Measurements from ENCODE around the gene MYOZ2.

The MYOZ2 gene

DNA sequence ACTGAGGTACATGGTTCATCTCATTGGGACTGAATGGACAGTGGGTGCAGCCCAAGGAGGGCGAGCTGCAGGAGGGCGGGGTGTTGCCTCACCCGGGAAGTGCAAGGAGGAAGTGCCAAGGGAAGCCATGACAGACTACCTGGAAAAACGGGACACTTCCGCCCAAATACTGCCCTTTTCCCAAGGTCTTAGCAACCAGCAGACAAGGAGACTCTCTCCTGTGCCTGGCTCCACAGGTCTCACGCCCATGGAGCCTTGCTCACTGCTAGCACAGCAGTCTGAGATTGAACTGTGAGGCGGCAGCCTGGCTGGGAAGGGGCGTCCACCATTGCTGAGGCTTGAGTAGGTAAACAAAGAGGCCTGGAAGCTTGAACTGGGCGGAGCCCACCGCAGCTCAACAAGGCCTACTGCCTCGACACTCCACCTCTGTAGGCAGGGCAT is 62.2 kb downstream of the MYOZ2 start:
- no peak for DNase-seq (ENCODE audit: low spot score)

DNA sequence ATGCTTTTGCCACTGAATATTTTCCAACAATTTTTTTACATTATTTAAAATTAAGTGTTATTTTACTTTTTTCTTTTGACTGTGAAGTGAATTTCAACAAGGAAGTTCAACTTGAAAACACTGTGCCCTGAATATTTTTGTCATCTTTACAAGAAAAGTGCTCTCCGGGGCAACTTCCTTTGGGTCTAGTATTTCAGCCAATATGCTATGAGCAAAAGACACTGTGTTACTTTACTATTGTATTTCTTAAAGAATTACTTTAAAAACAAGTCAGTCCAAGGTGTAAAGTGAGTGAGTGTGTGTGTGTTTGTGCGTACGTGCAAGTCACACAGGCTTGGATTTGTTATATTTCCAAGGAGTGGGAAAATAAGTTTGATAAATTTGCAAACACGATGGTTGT is 69.3 kb downstream of the MYOZ2 start:
- no peak for DNase-seq (ENCODE audit: low spot score)

DNA sequence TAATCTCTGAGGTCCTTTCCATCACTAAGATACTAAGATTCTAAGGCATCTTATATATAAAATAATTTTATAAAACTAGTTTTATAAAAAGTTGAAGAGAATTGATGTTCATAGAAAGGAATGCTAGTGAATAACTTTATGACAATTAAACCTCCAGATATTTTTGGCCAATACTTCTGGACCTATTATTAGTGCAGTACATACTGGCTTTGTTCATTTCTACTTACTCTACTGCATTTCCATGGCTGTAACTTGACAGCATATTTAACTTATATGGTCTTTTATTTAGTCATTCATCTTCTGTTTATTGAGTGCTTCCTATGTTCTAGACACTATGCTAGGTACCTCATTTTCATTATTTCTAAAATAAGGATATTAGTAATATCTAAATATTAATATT is 70.1 kb downstream of the MYOZ2 start:
- DNase-seq (ENCODE audit: low spot score), result no peak

DNA sequence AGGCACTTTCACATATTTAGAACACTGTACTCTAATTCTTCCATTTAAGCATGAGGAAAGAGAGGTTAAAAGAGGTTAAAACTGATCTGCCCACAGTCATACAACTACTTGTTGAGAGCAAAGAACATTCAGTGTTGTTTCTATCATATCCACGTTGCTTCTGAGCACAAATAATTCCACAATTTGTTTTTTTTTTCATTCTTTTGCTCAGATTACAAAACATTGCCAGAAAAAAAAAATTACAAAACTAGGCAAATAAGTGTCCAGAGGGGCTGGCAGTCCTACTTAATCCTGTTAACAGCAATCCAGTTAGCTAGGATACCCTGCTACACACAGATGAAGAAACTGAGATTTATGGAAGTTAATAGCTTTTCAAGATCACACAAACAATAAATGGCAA is 70.5 kb downstream of the MYOZ2 start:
- no peak for DNase-seq (ENCODE audit: low spot score)

DNA sequence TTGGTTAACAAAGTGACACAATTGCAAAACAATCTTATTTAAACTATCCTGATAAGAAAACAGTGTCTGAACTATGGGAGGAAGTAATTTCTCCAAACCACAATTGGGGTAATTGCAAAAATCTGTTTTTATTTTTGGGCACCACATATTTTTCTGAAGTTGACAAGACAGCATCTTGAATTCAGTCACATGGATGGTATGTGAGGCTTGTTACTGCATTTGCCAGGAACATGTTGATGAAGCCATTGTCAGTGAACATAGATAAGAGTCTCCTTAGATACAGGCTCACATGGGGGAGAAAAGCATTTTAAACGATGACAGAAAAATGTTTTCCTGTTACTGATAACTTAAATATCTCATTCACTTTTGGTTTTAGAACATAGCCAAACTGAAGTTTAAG is 71.4 kb downstream of the MYOZ2 start:
- no peak for DNase-seq (ENCODE audit: low spot score)

DNA sequence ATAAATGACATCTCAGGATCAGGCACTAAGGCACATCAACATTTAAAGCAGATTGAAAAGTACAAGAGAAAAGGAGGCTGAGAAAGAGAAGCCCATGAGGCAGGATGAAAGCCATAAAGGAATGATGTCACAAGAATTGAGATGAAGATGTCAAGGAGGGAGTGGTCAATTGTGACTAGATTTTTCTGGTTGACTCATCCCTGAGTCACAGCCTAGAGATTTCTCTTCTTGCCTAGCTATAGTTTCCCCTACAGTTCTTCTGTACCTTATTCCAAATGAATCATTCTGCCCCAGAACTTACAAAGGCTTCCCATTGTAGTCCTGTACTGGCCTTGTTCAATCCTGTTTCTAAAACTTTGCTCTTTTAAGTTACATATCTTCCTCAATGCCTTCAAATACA is 73.4 kb downstream of the MYOZ2 start:
- no peak for DNase-seq (ENCODE audit: low spot score)

DNA sequence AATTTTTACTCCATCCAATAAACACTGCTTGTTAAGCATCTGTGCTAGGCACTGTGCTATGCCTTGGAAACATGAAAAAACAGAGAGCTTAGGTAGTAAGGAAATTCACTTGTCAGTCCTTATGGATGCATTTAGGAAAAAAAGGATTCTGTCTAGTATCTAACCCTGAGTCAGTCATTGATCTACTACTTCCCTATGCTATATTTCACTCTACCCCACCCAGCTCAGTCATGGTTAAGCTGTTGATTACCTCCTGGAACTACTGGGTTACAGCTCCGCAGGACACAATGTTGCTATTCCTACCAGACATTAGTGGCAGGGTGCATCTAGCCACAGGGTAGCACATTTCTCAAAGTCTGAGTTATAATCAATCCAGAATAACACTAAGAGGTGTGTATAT is 74.0 kb downstream of the MYOZ2 start:
- DNase-seq (ENCODE audit: low spot score), result no peak

DNA sequence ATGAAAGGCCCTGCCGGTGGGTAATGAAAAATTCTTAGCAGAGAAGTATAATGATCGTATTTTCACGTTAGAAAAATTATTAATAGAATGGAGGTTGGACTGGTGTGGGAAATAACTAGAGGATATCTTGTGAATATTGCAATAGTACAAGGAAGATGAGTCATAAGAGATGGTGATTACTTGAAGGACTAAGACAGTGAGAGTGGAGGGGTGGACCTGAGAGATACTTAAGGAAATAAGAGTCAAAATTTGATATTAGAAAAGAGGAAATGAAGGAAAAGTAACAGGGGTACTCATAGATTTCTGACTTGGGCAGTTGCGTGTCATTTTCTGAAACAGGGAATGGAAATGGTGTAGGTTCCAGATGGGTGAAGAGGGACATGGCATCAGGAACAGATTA is 75.1 kb downstream of the MYOZ2 start:
- DNase-seq (ENCODE audit: low spot score), result no peak

DNA sequence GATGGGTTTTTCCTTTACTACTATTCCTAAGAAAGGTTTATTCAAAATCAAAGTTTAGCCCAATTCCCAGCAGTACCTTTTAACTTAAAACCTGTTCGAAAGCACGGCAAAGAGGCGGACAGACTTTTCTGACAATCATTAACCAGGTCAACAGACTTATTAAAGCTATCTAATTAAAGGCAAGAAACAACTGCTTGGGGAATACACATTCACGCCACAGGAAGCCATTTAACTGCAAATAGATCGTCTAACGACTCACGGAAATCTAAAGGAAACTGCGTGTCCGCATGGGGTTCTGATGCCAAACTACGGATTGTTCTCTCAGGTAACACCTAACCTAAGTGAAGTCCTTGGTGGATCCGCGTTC is 76.2 kb downstream of the MYOZ2 start:
- DNase-seq (ENCODE audit: low spot score), result no peak

DNA sequence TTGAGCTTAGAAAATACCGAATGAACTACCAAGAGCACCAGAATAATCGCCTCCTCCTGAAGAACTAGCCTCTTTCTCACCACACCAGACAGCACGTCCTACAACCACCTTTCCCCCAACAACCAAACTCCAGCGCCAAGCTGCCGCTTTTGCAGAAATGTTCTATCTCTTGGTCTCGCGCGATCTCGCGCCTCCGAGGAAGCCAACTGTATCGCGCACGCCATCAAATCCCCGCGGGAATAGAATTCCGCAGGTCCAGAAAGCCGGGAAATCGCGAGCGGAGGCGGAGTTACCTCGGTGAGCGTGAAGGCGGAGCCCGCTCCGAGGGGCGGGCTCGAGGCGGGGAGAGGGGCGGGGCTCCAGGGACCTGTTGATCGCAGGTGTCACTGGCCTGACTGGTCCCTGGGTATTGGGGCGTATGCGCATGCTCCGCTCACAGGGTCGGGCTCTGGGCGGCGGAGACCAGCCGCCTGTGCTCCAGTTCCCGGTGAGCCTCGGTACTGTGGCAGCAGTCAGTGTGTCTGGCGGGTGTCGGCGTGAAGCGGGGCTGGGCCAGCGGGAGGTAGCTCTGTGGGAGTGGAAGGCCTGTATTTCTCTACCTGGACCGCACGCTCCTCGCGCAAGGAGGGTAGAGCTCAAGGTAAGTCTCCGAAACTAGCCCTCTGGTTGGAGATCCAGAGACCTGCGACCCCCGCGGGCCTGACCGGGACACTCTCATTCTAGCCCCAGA is 76.8 kb downstream of the MYOZ2 start, which contains the start of gene USP53:
USP53 (plus strand) TSS at position 480 of the 730 bp plus-strand sequence. CDS start 27,047 bp downstream, outside the sequence.
- DNase-seq (ENCODE audit: low spot score), result peak; percentile 93

DNA sequence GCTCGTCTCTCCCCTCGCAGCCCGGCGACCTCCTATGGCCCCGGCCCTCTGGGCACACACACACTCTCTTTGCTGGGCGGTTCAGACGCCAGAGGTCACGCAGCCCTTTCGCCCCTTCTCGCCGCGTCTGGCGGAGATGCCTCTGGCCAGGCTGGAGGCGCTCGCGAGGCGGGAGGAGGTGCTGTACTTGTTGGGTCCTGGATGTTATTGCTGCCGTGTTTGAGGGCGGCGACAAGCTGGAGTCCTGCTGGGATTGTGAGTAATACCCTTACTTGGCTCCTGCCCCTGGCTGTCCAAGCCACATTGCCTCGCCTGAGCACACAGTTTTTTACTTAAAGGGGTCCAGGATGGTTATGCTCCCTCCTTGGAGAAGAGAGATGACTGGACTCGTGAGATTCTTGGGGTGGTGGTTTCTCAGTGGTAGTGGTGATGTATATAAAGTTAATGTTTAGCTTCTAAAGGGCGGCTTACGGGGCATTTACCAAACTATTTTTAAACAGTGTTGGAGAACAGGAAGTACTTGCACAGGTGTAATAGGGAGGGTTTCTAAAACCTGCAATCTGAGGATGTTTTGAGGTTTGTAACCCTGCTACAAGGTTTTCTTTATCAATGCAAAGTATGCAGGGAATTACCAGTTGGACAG is 77.5 kb downstream of the MYOZ2 start:
- peak; percentile 62 for DNase-seq (ENCODE audit: low spot score)

DNA sequence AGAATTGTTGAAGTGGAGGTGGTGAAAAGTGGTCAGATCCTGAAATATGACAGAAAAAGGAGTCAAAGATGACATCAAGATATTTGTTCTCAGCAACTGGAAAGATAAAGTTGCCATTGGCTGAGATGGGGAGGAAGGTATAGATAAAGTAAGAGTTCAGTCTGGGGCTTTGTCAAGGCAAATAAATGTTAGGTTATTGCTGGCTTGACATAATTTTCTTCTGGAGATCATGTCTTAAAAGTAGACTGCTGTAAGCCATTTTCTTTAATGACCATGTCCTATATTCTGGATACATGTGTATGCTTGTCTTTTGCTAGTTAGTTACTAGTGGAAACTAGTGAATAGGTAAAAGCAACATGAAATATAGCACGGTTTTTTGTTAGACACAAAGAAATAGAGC is 82.5 kb downstream of the MYOZ2 start:
- DNase-seq (ENCODE audit: low spot score), result no peak

DNA sequence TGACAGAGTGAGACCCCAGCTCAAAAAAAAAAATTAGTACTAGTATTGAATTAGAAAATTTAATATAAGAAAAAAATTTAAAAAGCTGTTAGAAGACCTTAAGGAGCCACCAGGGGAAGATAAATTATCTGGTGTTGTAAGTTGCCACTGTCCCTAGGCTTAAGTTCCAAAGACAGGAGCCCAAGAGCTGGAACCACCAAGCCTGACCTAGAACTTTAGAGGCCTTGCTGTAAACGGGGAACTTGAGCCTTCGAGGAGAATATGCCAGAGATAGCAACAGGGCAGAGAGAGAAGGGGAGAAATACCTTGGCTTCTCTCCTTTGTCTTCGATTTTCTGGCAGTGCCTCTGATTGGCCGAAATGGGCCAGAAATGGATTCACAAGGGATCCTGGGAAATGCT is 85.8 kb downstream of the MYOZ2 start:
- DNase-seq (ENCODE audit: low spot score), result no peak

DNA sequence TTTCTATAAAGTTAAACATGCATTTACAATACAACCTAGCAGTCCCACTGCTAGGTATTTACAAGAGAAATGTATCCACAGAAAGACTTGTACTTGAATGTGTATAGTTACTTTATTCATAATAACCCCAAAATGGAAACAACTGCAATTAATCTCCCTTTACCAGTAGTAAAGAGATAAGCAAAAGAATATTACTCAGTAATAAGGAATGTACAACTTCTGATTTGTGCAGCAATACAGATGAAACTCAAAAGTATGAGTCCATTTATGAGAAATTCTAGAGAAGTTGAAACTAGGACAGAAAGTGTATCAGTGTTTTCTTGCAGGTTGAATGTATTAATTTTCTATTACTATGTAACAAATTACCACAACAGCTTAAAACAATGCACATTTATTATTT is 92.1 kb downstream of the MYOZ2 start:
- no peak for DNase-seq (ENCODE audit: low spot score)

DNA sequence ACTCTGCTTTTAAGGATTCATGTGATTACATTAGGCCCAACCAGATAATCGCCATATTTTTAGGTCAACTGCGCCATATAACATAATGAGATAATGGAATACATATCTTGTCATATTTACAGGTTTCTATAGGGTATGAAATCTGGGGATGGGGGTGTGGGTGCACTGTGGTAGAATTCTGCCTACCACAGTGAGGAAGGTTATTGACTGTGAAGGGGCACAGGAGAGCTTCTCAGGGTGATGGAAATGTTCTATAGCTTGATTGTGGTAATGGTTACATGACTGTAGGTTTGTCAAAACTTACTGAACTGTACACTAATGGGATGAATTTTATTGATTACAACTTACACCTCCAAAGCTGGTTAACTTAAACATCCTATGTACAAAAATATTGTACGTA is 92.8 kb downstream of the MYOZ2 start:
- DNase-seq (ENCODE audit: low spot score), result no peak

DNA sequence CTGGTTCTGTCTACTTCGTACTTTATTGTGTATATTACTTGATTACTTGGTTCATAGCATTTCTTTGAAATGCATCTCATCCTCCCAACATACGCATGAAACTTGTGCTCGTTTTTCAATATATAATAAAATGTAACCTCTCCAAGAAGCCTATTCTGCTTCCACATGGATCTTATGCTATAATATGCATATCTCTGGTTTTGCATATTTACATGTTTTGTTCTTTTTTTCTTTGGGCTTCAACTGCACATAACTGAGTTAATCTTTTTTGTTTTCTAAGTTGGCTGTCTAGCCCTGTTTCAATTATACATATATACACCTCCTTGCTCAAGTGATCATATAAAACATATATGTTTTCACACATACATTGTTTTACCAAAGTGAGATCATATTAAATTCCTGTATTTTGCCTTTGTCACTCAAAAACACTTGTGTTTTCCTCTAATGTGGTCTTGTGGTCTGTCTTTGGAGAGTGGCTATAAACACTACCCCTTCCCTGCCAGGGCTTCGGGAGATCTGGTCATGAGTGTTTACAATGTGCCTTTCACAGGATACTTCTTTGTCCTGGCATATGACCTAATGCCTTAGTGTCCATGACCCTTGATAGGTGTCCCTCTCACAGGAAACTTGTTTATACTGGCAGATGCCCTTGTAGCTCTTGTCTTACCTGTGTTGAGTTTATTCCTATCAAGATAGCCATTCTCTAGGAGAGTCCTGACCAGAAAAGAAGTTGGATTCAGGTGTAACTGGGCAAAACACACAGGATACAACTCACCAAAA is 94.5 kb downstream of the MYOZ2 start:
- DNase-seq (ENCODE audit: low spot score), result no peak

DNA sequence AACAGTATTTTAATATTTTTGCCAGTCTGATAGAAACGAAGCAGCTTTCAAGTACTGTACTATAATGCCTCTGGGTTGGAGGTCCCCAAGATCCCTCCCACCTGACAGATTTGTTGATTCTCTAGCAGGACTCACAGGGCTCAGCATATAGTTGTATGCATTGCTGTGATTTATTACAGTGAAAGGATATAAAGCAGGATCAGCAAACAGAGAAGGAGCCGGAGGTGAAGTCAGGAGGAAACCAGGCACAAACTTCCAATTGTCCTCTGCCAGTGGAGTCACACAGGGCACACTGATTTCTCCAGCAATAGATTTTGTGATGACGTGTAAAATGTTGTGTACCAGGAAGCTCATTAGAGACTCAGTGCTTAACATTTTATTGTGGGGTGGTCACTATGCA is 95.9 kb downstream of the MYOZ2 start:
- DNase-seq (ENCODE audit: low spot score), result no peak

DNA sequence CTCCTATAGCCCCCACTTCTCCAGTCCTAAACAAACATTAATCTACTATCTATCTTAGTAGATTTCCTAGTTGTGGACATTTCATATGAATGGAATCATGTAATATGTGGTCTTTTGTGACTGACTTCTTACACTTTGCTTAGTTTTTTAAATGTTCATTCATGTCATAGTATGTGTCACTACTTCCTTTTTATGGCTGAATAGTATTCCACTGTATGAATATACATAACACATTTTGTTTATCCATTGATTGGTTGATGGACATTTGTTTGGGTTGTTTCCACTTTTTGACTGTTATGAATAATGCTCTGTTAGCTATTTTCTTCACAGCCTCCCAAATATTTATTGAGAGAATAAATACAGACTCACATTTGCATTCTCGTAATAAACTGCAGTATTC is 96.7 kb downstream of the MYOZ2 start:
- DNase-seq (ENCODE audit: low spot score), result no peak

DNA sequence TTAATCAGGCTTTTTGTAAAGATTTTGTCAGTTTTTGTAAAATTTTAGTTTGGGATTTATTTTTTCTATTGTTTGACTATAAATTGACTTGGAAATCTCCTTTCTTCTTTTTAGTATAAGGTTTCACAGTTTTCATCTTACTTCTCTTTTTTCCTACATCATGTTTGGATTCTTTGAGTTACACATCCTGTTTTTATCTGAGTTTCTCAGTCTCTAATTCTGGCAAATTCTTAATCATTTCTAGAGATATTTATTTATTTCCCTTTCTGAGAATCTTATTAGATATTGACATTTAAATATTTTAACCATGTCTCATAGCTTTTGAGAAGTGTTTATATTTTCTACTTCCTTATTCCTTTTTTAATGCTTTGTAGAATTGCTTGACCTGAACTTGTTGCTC is 97.6 kb downstream of the MYOZ2 start:
- DNase-seq (ENCODE audit: low spot score), result no peak

DNA sequence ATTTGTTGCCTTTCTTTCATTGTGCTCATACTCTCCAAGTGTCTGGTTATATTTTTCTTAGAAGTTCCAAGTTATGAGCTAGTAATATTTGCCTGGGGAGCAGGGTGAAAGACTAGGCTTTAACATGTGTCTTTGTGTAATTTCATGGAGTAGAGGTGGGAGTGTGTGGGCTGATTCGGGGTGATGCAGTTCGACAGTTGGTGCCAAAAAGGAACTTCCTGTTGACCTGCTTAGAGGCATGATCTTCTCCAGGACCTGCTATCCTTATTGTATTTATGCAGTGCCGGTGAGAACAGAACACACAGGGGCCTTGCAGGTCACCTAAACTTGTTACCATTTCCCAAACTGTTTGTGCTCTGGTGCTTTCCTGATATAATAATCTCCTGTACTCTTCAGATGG is 98.1 kb downstream of the MYOZ2 start:
- no peak for DNase-seq (ENCODE audit: low spot score)

DNA sequence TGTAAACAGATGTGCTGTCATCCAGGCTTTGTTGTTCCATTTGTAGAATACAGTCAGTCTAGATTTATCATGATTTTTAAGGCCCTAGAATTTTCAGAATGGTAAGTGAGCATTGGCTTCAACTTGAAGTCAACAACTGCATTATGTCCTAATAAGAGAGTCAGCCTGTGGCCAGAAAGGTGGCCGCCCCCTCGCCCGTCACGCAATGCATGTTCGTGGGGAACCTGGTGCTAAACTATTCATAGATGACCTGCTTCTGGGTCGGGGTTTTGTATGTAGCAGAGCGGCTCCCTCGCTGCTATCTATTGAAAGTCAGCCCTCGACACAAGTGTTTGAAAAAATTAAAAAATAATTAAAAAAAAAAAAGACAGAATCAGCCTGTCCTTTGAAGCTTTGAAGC is 101.6 kb downstream of the MYOZ2 start:
- no peak for DNase-seq (ENCODE audit: low spot score)
